Stomach smooth muscle (tissue), 2 donors: ENCODE data around the gene METTL5.
"Not testable (repeated sequence)": the region's sequence is repeated elsewhere in the genome, so short reads cannot be mapped to it uniquely, and the experiment has no call there.

Experiments
- H3K27ac ChIP-seq: one replicate; pipeline ENCODE4 v1.7.0; 2013; ENCODE audit warnings: mild to moderate bottlenecking, low read length, inconsistent platforms
- H3K27me3 ChIP-seq, 2 donors: one replicate each; pipeline ENCODE4 v1.7.0; 2013; ENCODE audit warnings: low read length in 2 of 2; ENCODE audit not compliant: insufficient read depth in 2 of 2, control insufficient read depth in 1 of 2
- H3K36me3 ChIP-seq, 2 donors: one replicate each; pipeline ENCODE4 v1.7.0; 2013; ENCODE audit warnings: low read length in 2 of 2; ENCODE audit not compliant: control insufficient read depth in 2 of 2, insufficient read depth in 2 of 2
- H3K4me1 ChIP-seq: one replicate; pipeline ENCODE4 v1.7.0; 2013; ENCODE audit warnings: low read length; ENCODE audit not compliant: control insufficient read depth, insufficient read depth
- H3K4me3 ChIP-seq, 2 donors: one replicate each; pipeline ENCODE4 v1.7.0; 2013; ENCODE audit warnings: low read length in 2 of 2
- H3K9ac ChIP-seq, 2 donors: one replicate each; pipeline ENCODE4 v1.7.0; 2013; ENCODE audit warnings: low read length in 2 of 2, mild to moderate bottlenecking in 1 of 2
- H3K9me3 ChIP-seq, 2 donors: one replicate each; pipeline ENCODE4 v1.7.0; 2013; ENCODE audit warnings: low read length in 2 of 2; ENCODE audit not compliant: control insufficient read depth in 2 of 2
- donor health status: healthy.
- donor health status: Pancreatic carcinoma.

The METTL5 gene

GRCh38 chr2:169828141-169828811 is 3.6 kb upstream of the METTL5 start:
- no peaks in the 10 kb centered on the region for H3K36me3 ChIP-seq
- H3K27me3 ChIP-seq = no peaks in the 10 kb centered on the region
- H3K27ac ChIP-seq = peak overlapping the region; percentile 75
- peaks cover 9% of the 10 kb centered on the region for H3K4me1 ChIP-seq
- H3K9me3 ChIP-seq = no peaks in the 10 kb centered on the region
- H3K9ac ChIP-seq = peak overlapping the region; percentile 83 to 87
- H3K4me3 ChIP-seq = peak overlapping the region; percentile 88 to 92

GRCh38 chr2:169827272-169828140 is 2.8 kb upstream of the METTL5 start, which contains the start of gene UBR3:
Gene UBR3, plus strand, starts transcription at chr2:169827454. Its CDS starts 54 bp downstream, at chr2:169827508.
- Histone ChIP-seq H3K9me3 (no peaks in the 10 kb centered on the region), H3K4me3 (peak within 1 kb of the TSS; percentile 88 to 92), H3K27ac (peak within 1 kb of the TSS; percentile 75), H3K36me3 (no peaks in the 10 kb centered on the region), H3K27me3 (no peaks in the 10 kb centered on the region), H3K4me1 (peaks cover 14% of the 10 kb centered on the region), H3K9ac (peak within 1 kb of the TSS; percentile 83 to 87)

GRCh38 chr2:169823996-169824372 is 721 bp downstream of the METTL5 start:
- Histone ChIP-seq H3K27ac (peak overlapping the region; percentile 67), H3K36me3 (peaks cover 0 to 3% of the 10 kb centered on the region in 2 donors), H3K4me1 (peaks cover 15% of the 10 kb centered on the region), H3K9ac (peak overlapping the region; percentile 77 to 82), H3K27me3 (no peaks in the 10 kb centered on the region), H3K9me3 (no peaks in the 10 kb centered on the region), H3K4me3 (peak overlapping the region; percentile 89 to 93)

GRCh38 chr2:169822785-169823392 is 1.8 kb downstream of the METTL5 start:
- Histone ChIP-seq H3K36me3 (peaks cover 3 to 6% of the 10 kb centered on the region in 2 donors), H3K9ac (no peak overlapping the region), H3K27ac (no peak overlapping the region), H3K9me3 (no peaks in the 10 kb centered on the region), H3K4me1 (peaks cover 15% of the 10 kb centered on the region), H3K4me3 (peak overlapping the region in 1 of 2 donors; percentile 8), H3K27me3 (no peaks in the 10 kb centered on the region)

GRCh38 chr2:169822036-169822435 is 2.7 kb downstream of the METTL5 start:
- Histone ChIP-seq H3K27me3 (no peaks in the 10 kb centered on the region), H3K9me3 (no peaks in the 10 kb centered on the region), H3K36me3 (peaks cover 3 to 8% of the 10 kb centered on the region in 2 donors), H3K27ac (no peak overlapping the region), H3K4me3 (no peak overlapping the region), H3K4me1 (peaks cover 13% of the 10 kb centered on the region), H3K9ac (no peak overlapping the region)

- not testable (repeated sequence) for H3K9ac ChIP-seq, H3K4me3 ChIP-seq, H3K4me1 ChIP-seq, H3K27me3 ChIP-seq, H3K9me3 ChIP-seq, H3K27ac ChIP-seq
- H3K36me3 ChIP-seq = peaks cover 11 to 14% of the 10 kb centered on the region in 2 donors
Measured at GRCh38 chr2:169820101-169820500, 4.6 kb downstream of the METTL5 start.

- peaks cover 12 to 15% of the 10 kb centered on the region in 2 donors for H3K36me3 ChIP-seq
- no peaks in the 10 kb centered on the region for H3K9me3 ChIP-seq
- no peak overlapping the region for H3K27ac ChIP-seq
- H3K4me1 ChIP-seq = peaks cover 6% of the 10 kb centered on the region
- H3K27me3 ChIP-seq = no peaks in the 10 kb centered on the region
- H3K4me3 ChIP-seq = no peak overlapping the region
- H3K9ac ChIP-seq = no peak overlapping the region
Measured at GRCh38 chr2:169819106-169819505, 5.6 kb downstream of the METTL5 start.

- Histone ChIP-seq H3K4me3 (no peak overlapping the region), H3K4me1 (peaks cover 6% of the 10 kb centered on the region), H3K36me3 (peaks cover 12 to 15% of the 10 kb centered on the region in 2 donors), H3K9me3 (no peaks in the 10 kb centered on the region), H3K27ac (no peak overlapping the region), H3K9ac (no peak overlapping the region), H3K27me3 (no peaks in the 10 kb centered on the region)
Measured at GRCh38 chr2:169818241-169818640, 6.5 kb downstream of the METTL5 start.

GRCh38 chr2:169817369-169817768 is 7.3 kb downstream of the METTL5 start:
- H3K9ac ChIP-seq, H3K4me3 ChIP-seq, H3K4me1 ChIP-seq, H3K9me3 ChIP-seq, H3K27me3 ChIP-seq, H3K27ac ChIP-seq: not testable (repeated sequence)
- H3K36me3 ChIP-seq = peaks cover 16 to 17% of the 10 kb centered on the region in 2 donors

GRCh38 chr2:169816961-169817360 is 7.7 kb downstream of the METTL5 start:
- H3K27ac ChIP-seq, H3K4me1 ChIP-seq, H3K9me3 ChIP-seq, H3K9ac ChIP-seq, H3K4me3 ChIP-seq, H3K27me3 ChIP-seq: not testable (repeated sequence)
- peaks cover 18 to 21% of the 10 kb centered on the region in 2 donors for H3K36me3 ChIP-seq
